Activated CD8-positive, alpha-beta T cell treated with anti-CD3 and anti-CD28 coated beads, Interleukin-2, amount 10 ng/mL, durations not matched to agents 7 days and 5 days (primary cell): Measurements from ENCODE around the gene ANKRD40CL. TPM values are rescaled to one million over a fixed set of nuclear protein-coding genes. Genes with fewer than 3 reads are reported as not detected.

Experiments
- microRNA-seq: library from miRNA; unstranded; fragments of <30 nt; microRNA quantifications from one replicate; pipeline ENCODE4 v1.2.0, GENCODE V29; 2022
- total RNA-seq, 2 experiments: library from RNA; stranded (reverse); gene quantifications; one replicate each; pipeline ENCODE4 v1.2.3, GENCODE V29; 2021

Gene ANKRD40CL
- total RNA-seq, 2 experiments from 2014 or later: not detected

Small RNA genes within 50 kb of the gene (microRNA-seq; reads per million reads assigned to microRNA genes)
- not detected for gene MIR8059

Other genes with a start within 250 kb of the ANKRD40CL start
- gene EPN3, start 234.8 kb downstream of the ANKRD40CL start, total RNA-seq: not detected
- 10 to 100 TPM; 23.9 to 27.3 TPM for gene SPATA20, start 220.3 kb downstream of the ANKRD40CL start, total RNA-seq
- gene CACNA1G, start 206.8 kb downstream of the ANKRD40CL start, total RNA-seq: not detected
- gene ABCC3, start 132.6 kb downstream of the ANKRD40CL start, total RNA-seq: not detected
- gene ANKRD40, start 59.6 kb downstream of the ANKRD40CL start, total RNA-seq: 10 to 100 TPM; 28.9 to 31.2 TPM
- gene LUC7L3, start 47.9 kb downstream of the ANKRD40CL start, total RNA-seq: 100 to 1,000 TPM; 112 to 116 TPM
- gene WFIKKN2, start 68.1 kb upstream of the ANKRD40CL start, total RNA-seq: not detected
- 10 to 100 TPM; 44.5 to 47.6 TPM for gene TOB1, start 98.8 kb upstream of the ANKRD40CL start, total RNA-seq